Esophagus muscularis mucosa (tissue), 4 donors: ENCODE results near the gene KLK2. TPM values are rescaled to one million over a fixed set of nuclear protein-coding genes. Genes with fewer than 3 reads are reported as not detected.

Source experiments
- DNase-seq: peaks from one replicate; pipeline ENCODE4 v3.0.0-alpha.2; 2017; ENCODE audit errors: extremely low spot score
- H3K27ac ChIP-seq, 4 donors: fragments of 200-600 bp; sonication (generic); replicated peaks in 1 of 4; 1 replicate in 3 of 4; 2 replicates in 1 of 4; pipeline ENCODE4 v1.5.1; 2016 to 2019; ENCODE audit warnings: mild to moderate bottlenecking in 1 of 4
- H3K27me3 ChIP-seq, 4 donors: fragments of 200-600 bp; sonication (generic); one replicate each; pipeline versions ENCODE4 v1.5.1 to v1.6.0; 2016 to 2019
- H3K36me3 ChIP-seq, 4 donors: fragments of 200-600 bp; sonication (generic); one replicate each; pipeline ENCODE4 v1.5.1; 2016 to 2019
- H3K4me1 ChIP-seq, 4 donors: fragments of 200-600 bp; sonication (generic); one replicate each; pipeline ENCODE4 v1.5.1; 2016 to 2019
- H3K4me3 ChIP-seq, 4 donors: fragments of 200-600 bp; sonication (generic); 1 replicate in 2 of 4; 2 replicates in 2 of 4; pipeline ENCODE4 v1.5.1; 2016 to 2019; ENCODE audit warnings: mild to moderate bottlenecking in 4 of 4, moderate library complexity in 1 of 4
- H3K9me3 ChIP-seq, 4 donors: fragments of 200-600 bp; sonication (generic); 1 replicate in 3 of 4; 2 replicates in 1 of 4; pipeline ENCODE4 v1.5.1; 2016 to 2019
- EP300 ChIP-seq: sonication (generic); formaldehyde crosslinking; IDR thresholded peaks from one replicate; pipeline ENCODE4 v1.6.1; 2017; ENCODE audit warnings: antibody characterized with exemption
- POLR2A ChIP-seq: fragments of 450-650 bp; IDR thresholded peaks from one replicate; pipeline ENCODE4 v1.6.1; 2017; ENCODE audit warnings: antibody characterized with exemption, moderate library complexity, mild to moderate bottlenecking, low read depth
- POLR2AphosphoS5 ChIP-seq, 2 donors: sonication (generic); formaldehyde crosslinking; IDR thresholded peaks; one replicate each; pipeline ENCODE4 v1.6.1; 2017; ENCODE audit warnings: antibody characterized with exemption in 2 of 2
- WGBS: methylation state at CpG from one replicate; pipeline ENCODE4 v1.1.5; 2018; 5-methylcytosine and 5-hydroxymethylcytosine counted together
- intact Hi-C: fragments of 100-400 bp; cut with DNase I; formaldehyde crosslinking; loops from one replicate; pipeline ENCODE4 v1.15.1; 2023
- total RNA-seq, 4 donors: library from RNA; depleted of rRNA; stranded (reverse); fragments of >200 nt; gene quantifications; one replicate each; pipeline versions ENCODE4 v1.1.0 to v1.2.1, GENCODE V29; 2016
- TF ChIP-seq, protein P1 (sequence below), 3 experiments: fragments of 200-600 bp in 2 of 3; fragments of 450-650 bp in 1 of 3; sonication (generic) in 2 of 3; IDR thresholded peaks; one replicate each; pipeline ENCODE4 v1.5.1; 2017 to 2019; ENCODE audit warnings: antibody characterized with exemption in 3 of 3, mild to moderate bottlenecking in 2 of 3, moderate library complexity in 1 of 3

The KLK2 gene
- total RNA-seq, 4 donors from 2014 or later: not detected

DNA sequence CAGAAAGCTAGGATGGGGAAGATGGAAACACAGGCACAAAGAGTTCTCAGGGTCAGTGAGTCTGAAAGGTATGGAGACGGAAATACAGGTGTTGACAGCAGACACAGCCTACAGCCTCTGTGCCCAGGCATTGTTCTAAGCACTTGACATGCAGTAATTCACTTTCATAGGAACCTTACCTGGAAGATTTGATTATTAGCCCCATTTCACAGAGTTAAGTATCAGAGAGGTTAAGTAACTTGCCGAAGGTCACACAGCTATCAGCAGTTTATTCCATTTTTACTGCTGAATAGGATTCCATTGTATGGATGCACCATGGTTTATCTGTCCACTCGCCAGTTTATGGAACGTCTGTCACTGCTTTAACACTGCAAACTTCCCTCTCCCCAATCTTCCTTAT, 24.8 kb downstream of the KLK2 start:
- H3K36me3 ChIP-seq: no peaks in the 10 kb centered on the region
- H3K27me3 ChIP-seq: peaks cover 0 to 66% (median 2%) of the 10 kb centered on the region in 4 donors
- intact Hi-C loops: no loop called here
- no peak for TF ChIP-seq POLR2AphosphoS5 (IDR thresholded peaks at IDR 0.05)
- no peak for TF ChIP-seq EP300
- TF ChIP-seq, protein P1, sequence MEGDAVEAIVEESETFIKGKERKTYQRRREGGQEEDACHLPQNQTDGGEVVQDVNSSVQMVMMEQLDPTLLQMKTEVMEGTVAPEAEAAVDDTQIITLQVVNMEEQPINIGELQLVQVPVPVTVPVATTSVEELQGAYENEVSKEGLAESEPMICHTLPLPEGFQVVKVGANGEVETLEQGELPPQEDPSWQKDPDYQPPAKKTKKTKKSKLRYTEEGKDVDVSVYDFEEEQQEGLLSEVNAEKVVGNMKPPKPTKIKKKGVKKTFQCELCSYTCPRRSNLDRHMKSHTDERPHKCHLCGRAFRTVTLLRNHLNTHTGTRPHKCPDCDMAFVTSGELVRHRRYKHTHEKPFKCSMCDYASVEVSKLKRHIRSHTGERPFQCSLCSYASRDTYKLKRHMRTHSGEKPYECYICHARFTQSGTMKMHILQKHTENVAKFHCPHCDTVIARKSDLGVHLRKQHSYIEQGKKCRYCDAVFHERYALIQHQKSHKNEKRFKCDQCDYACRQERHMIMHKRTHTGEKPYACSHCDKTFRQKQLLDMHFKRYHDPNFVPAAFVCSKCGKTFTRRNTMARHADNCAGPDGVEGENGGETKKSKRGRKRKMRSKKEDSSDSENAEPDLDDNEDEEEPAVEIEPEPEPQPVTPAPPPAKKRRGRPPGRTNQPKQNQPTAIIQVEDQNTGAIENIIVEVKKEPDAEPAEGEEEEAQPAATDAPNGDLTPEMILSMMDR (IDR thresholded peaks at IDR 0.05): no peak
- no peak for TF ChIP-seq POLR2A
- no peak overlapping the region for H3K27ac ChIP-seq
- no peak for DNase-seq
- no peak overlapping the region for H3K4me3 ChIP-seq
- H3K4me1 ChIP-seq: no peaks in the 10 kb centered on the region
- 78% methylated on average over 4 of the region's 4 CpGs for WGBS
- no peaks in the 10 kb centered on the region for H3K9me3 ChIP-seq

DNA sequence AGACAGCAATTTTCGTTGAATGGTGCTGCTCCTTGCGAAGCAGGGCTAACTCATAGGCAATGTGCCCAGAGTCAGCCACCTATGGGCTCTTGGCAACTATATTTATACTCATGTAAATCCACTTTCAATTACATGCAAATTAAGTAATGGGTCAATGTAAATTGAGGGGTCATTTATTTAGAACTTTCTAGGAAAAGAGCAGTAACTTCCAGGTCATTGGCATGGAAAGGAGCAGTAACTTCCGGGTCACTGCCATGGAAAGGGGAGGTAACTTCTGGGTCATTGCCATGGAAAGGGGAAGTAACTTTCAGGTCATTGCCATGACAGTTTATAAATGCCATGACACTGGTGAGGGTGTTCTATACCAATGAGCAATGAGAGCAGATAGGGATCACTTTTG, 26.3 kb downstream of the KLK2 start:
- Histone ChIP-seq H3K36me3 (no peaks in the 10 kb centered on the region), H3K27ac (no peak overlapping the region), H3K27me3 (peaks cover 0 to 67% (median 2%) of the 10 kb centered on the region in 4 donors), H3K4me3 (no peak overlapping the region), H3K4me1 (no peaks in the 10 kb centered on the region), H3K9me3 (no peaks in the 10 kb centered on the region)
- DNase-seq: no peak
- intact Hi-C loops: no loop called here
- no peak for TF ChIP-seq POLR2A
- TF ChIP-seq, protein P1 (IDR thresholded peaks at IDR 0.05): no peak
- TF ChIP-seq POLR2AphosphoS5 (IDR thresholded peaks at IDR 0.05): no peak
- no peak for TF ChIP-seq EP300
- 80% methylated on average over 3 of the region's 3 CpGs for WGBS

DNA sequence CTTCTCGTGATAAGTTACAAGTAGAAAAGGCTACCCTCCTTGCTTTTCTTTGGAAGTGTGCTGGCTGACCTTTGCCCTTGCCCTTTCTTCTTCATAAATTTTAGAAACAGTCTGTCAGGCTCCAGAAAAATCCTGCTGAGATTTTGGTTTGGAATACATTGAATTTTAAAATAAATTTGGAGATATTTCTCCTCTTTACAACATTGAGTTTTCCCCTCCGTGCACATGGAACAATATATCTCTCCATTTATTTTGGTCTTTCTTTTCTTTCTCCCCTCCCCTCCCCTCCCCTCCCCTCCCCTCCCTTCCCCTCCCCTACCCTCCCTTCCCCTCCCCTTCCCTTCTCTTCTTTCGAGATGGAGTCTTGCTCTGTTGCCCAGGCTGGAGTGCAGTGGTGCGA, 29.4 kb downstream of the KLK2 start:
- no peaks in the 10 kb centered on the region for H3K4me1 ChIP-seq
- TF ChIP-seq POLR2A (no peak), EP300 (no peak), POLR2AphosphoS5 (IDR thresholded peaks at IDR 0.05) (no peak)
- TF ChIP-seq, protein P1 (IDR thresholded peaks at IDR 0.05): no peak
- H3K27ac ChIP-seq: no peak overlapping the region
- no peaks in the 10 kb centered on the region for H3K36me3 ChIP-seq
- H3K9me3 ChIP-seq: no peaks in the 10 kb centered on the region
- H3K27me3 ChIP-seq: peaks cover 0 to 77% (median 9%) of the 10 kb centered on the region in 4 donors
- DNase-seq: no peak
- WGBS: 65% methylated on average over 4 of the region's 4 CpGs
- H3K4me3 ChIP-seq: no peak overlapping the region
- intact Hi-C loops: no loop called here

DNA sequence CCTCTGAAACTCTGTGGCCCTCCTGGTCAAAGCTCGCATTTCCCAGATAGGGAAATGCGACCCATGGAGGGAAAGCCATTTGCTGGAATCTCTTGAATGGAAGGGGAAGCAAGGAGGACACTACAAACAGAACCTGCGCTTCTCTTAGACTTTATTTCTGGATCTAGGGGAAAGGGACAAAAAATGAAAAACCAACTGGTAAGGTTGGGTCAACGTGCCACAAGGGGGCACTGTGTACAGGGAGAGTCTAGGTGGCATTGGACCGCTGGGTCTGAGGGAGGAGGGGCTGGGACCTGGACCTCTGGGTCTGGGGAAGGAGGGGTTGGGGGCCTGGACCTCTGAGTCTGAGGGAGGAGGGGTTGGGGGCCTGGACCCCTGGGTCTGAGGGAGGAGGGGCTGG, 33.0 kb downstream of the KLK2 start:
- TF ChIP-seq EP300 (no peak), POLR2A (no peak), POLR2AphosphoS5 (IDR thresholded peaks at IDR 0.05) (no peak)
- TF ChIP-seq, protein P1 (IDR thresholded peaks at IDR 0.05): peak in 1 of 3 experiments; percentile 27
- Histone ChIP-seq H3K9me3 (no peaks in the 10 kb centered on the region), H3K27ac (no peak overlapping the region), H3K4me3 (no peak overlapping the region), H3K27me3 (peaks cover 0 to 84% (median 30%) of the 10 kb centered on the region in 4 donors), H3K36me3 (no peaks in the 10 kb centered on the region), H3K4me1 (peaks cover 0 to 10% (median 7%) of the 10 kb centered on the region in 4 donors)
- WGBS: 13% methylated on average over 5 of the region's 5 CpGs
- intact Hi-C loops: no loop called here
- DNase-seq: no peak

DNA sequence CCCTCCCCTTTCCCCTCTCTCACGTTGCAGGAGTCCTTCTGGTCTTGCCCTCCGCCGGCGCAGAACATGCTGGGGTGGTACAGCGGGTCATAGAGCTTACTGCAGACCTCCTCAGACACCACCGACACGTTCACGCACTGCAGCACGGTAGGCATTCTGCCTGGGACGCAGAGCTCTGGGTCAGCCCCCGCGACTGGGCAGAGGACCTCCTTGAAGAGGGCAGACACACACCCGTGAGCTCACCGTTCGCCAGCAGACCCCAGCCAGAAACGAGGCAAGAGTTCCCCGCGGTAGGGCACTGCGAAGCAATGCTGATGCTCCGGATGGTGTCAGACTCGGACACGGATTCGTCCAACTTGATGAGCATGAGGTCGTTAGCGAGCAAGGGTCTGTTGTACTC, 35.1 kb downstream of the KLK2 start:
- Histone ChIP-seq H3K27ac (no peak overlapping the region), H3K4me3 (no peak overlapping the region), H3K36me3 (no peaks in the 10 kb centered on the region), H3K27me3 (peaks cover 0 to 97% (median 38%) of the 10 kb centered on the region in 4 donors), H3K9me3 (no peaks in the 10 kb centered on the region), H3K4me1 (peaks cover 0 to 10% (median 7%) of the 10 kb centered on the region in 4 donors)
- no peak for DNase-seq
- intact Hi-C loops: no loop called here
- 66% methylated on average over 25 of the region's 25 CpGs for WGBS
- TF ChIP-seq POLR2A: no peak
- no peak for TF ChIP-seq POLR2AphosphoS5 (IDR thresholded peaks at IDR 0.05)
- TF ChIP-seq EP300: no peak
- TF ChIP-seq, protein P1 (IDR thresholded peaks at IDR 0.05): no peak
